ENCODE results near the gene PACSIN2.

PACSIN2 gene

GRCh38 chr22:42992886-42993479 is 22.0 kb downstream of the PACSIN2 start:
- no peaks in the 10 kb centered on the region for H3K27me3 ChIP-seq
- no peak for TF ChIP-seq Cebpa-rat (IDR thresholded peaks at IDR 0.05)
- H3K4me2 ChIP-seq = peak overlapping the region in 6 of 11 experiments; percentile 75 to 100 (median 94); a peak in 11 of 22 replicates
- peaks cover 0 to 34% (median 29%) of the 10 kb centered on the region in 11 experiments; a peak in 19 of 22 replicates for H3K36me3 ChIP-seq
- H4K20me1 ChIP-seq = peaks cover 26 to 96% (median 58%) of the 10 kb centered on the region in 11 experiments; a peak in 21 of 22 replicates
- peaks cover 0 to 27% (median 18%) of the 10 kb centered on the region in 11 experiments; a peak in 18 of 22 replicates for H3K9me3 ChIP-seq (replicated peaks in 1 of 11)
- H3K4me3 ChIP-seq = no peak overlapping the region
- peaks cover 30 to 95% (median 73%) of the 10 kb centered on the region in 10 experiments for H3K4me1 ChIP-seq
- peak overlapping the region in 8 of 11 experiments; percentile 77 to 97 (median 89); a peak in 15 of 22 replicates for H3K27ac ChIP-seq
- H3K9ac ChIP-seq = peak overlapping the region in 5 of 11 experiments; percentile 1 to 86 (median 81); a peak in 5 of 22 replicates

DNA sequence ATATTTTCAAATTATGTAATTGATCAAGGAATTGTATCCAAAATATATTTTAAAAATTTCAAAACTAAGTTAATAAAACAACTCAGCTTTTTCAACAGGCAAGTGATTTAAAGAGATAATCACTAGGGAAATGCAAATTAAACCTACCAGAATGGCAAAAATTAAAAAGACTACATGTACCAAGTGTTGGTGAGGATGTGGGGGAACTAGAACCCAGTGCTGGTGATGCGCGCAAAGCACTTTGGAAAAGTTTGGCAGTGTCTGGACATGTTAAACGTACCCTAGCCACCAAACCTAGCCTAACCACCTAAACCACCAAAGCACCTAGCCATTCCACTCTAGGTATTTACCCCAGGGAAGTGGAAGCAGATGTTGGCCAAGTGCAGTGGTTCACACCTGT is 22.9 kb downstream of the PACSIN2 start:
- no peak overlapping the region for H3K9ac ChIP-seq
- H3K36me3 ChIP-seq = peaks cover 0 to 36% (median 29%) of the 10 kb centered on the region in 11 experiments; a peak in 19 of 22 replicates
- peaks cover 34 to 96% (median 65%) of the 10 kb centered on the region in 11 experiments; a peak in 21 of 22 replicates for H4K20me1 ChIP-seq
- H3K4me1 ChIP-seq = peaks cover 22 to 89% (median 64%) of the 10 kb centered on the region in 10 experiments
- no peaks in the 10 kb centered on the region for H3K27me3 ChIP-seq
- peaks cover 0 to 27% (median 18%) of the 10 kb centered on the region in 11 experiments; a peak in 18 of 22 replicates for H3K9me3 ChIP-seq (replicated peaks in 1 of 11)
- peak overlapping the region in 4 of 11 experiments; percentile 89 to 100 (median 96); a peak in 7 of 22 replicates for H3K4me2 ChIP-seq
- no peak overlapping the region for H3K4me3 ChIP-seq
- TF ChIP-seq Cebpa-rat (IDR thresholded peaks at IDR 0.05) = no peak
- peak overlapping the region in 4 of 11 experiments; percentile 85 to 97 (median 95); a peak in 5 of 22 replicates for H3K27ac ChIP-seq

DNA sequence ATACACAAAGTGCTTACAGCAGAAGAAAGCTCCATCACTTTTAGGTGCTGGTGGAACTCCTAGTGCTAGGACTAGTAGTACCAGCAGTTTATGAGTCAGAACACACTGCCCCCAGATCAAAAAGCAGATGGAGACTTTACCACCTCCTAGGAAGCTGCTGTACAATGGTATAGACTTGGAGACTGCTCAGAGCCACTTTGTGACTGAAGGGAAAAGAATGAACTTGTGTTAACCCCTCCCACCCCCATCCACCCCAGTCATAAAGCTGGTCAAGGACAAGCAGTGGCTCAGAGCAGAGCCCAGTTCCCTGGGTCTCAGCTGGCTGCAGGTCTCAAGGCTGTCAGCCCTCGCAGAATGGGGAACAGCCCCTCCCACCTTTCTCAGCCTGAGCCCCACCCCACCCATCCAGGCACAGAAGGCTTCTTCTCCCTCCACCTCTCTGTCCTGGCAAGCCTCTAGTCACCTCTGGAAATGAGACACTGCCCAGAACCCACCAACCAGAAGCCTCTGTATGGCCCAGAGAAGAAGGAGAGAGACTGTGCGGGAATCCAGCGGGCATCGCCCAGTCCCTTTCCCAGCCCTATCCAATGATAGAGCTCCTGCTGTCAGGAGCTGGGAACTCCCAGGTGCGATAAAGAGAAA is 23.8 kb downstream of the PACSIN2 start:
- peak overlapping the region in 6 of 11 experiments; percentile 22 to 66 (median 46); a peak in 11 of 22 replicates for H3K4me2 ChIP-seq

DNA sequence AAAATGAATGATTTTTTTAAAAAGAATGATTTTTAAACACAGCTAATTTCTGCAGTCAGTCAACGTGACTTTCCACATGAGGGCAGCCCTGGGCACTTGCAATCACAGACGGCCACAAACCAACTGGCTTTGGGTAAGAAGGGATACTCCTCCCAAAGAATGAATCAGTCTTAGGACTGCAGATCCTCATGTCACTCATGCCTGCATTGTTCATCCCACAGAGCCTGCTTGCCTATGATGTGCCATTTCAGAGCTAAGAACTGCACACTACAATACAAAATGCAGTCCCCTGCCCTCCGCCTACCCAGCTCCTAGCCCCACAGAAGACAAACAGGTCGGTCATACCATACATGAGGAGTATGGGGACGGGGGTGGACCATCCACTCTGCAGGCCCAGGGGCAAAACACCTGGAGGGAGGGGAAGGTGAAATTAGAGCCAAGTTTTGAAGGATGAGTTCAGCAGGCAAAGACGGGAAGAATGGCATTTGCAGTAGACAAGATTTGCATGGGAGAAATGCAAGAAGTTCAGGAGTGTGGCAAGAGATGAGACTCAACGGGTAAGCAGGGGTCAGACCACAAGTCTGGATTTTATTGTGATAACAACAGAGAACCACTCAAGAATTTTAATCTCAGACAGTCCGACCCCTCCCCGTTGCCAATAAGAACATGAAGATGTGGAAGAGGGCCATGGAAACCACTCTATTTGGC is 24.7 kb downstream of the PACSIN2 start:
- Histone ChIP-seq H3K4me2 (peak overlapping the region in 6 of 11 experiments; percentile 22 to 66 (median 46); a peak in 11 of 22 replicates), H3K9me3 (replicated peaks in 1 of 11) (peaks cover 0 to 27% (median 18%) of the 10 kb centered on the region in 11 experiments; a peak in 18 of 22 replicates), H3K4me1 (peaks cover 11 to 78% (median 56%) of the 10 kb centered on the region in 10 experiments), H3K36me3 (peaks cover 0 to 41% (median 29%) of the 10 kb centered on the region in 11 experiments; a peak in 20 of 22 replicates), H3K9ac (no peak overlapping the region), H3K4me3 (no peak overlapping the region), H3K27me3 (no peaks in the 10 kb centered on the region), H4K20me1 (peaks cover 51 to 96% (median 78%) of the 10 kb centered on the region in 11 experiments; a peak in 21 of 22 replicates), H3K27ac (peak overlapping the region in 4 of 11 experiments; percentile 15 to 27 (median 21); a peak in 4 of 22 replicates)
- TF ChIP-seq Cebpa-rat (IDR thresholded peaks at IDR 0.05) = no peak

More for the DNA sequence above, 23.8 kb downstream of the PACSIN2 start:
- H3K27me3 ChIP-seq = no peaks in the 10 kb centered on the region
- peaks cover 17 to 84% (median 61%) of the 10 kb centered on the region in 10 experiments for H3K4me1 ChIP-seq
- no peak for TF ChIP-seq Cebpa-rat (IDR thresholded peaks at IDR 0.05)
- peaks cover 44 to 96% (median 74%) of the 10 kb centered on the region in 11 experiments; a peak in 21 of 22 replicates for H4K20me1 ChIP-seq
- peak overlapping the region in 1 of 11 experiments; percentile 25; a peak in 1 of 22 replicates for H3K9ac ChIP-seq
- H3K27ac ChIP-seq = peak overlapping the region in 5 of 11 experiments; percentile 22 to 27 (median 25); a peak in 5 of 22 replicates
- peaks cover 0 to 27% (median 18%) of the 10 kb centered on the region in 11 experiments; a peak in 18 of 22 replicates for H3K9me3 ChIP-seq (replicated peaks in 1 of 11)
- no peak overlapping the region for H3K4me3 ChIP-seq
- peaks cover 0 to 38% (median 29%) of the 10 kb centered on the region in 11 experiments; a peak in 20 of 22 replicates for H3K36me3 ChIP-seq

DNA sequence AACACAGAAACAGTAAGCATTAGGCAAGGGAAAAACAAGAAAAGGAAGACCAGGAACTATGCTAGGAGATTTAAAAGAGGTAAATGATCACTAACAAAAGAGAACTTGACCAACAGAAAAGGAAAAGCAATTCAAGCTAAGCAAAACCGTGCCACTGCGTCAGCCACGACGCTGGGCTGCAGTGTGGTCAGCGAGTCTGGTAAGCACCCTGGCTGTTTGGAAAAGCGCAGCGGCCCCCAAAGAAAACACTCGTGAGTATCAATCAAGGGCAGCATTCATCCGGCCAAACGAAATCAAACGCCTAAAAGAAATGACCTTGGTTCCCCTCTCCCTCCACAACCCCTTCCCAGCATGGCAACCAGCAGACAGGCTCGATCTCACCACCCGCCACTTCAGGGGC is 28.8 kb downstream of the PACSIN2 start:
- peaks cover 0 to 39% (median 25%) of the 10 kb centered on the region in 10 experiments; a peak in 16 of 20 replicates for H3K4me1 ChIP-seq
- peak overlapping the region in 2 of 11 experiments; percentile 9 to 29; a peak in 1 of 22 replicates for H3K4me2 ChIP-seq
- H3K36me3 ChIP-seq = peaks cover 0 to 36% (median 14%) of the 10 kb centered on the region in 11 experiments; a peak in 15 of 22 replicates
- H3K9me3 ChIP-seq (replicated peaks in 1 of 11) = peaks cover 0 to 17% (median 6%) of the 10 kb centered on the region in 11 experiments; a peak in 15 of 22 replicates
- no peak overlapping the region for H3K9ac ChIP-seq
- no peaks in the 10 kb centered on the region for H3K27me3 ChIP-seq
- peaks cover 64 to 79% (median 74%) of the 10 kb centered on the region in 11 experiments; a peak in 21 of 22 replicates for H4K20me1 ChIP-seq
- H3K27ac ChIP-seq = peak overlapping the region in 2 of 11 experiments; percentile 8 to 29; a peak in 1 of 22 replicates
- TF ChIP-seq Cebpa-rat (IDR thresholded peaks at IDR 0.05) = no peak
- no peak overlapping the region for H3K4me3 ChIP-seq

DNA sequence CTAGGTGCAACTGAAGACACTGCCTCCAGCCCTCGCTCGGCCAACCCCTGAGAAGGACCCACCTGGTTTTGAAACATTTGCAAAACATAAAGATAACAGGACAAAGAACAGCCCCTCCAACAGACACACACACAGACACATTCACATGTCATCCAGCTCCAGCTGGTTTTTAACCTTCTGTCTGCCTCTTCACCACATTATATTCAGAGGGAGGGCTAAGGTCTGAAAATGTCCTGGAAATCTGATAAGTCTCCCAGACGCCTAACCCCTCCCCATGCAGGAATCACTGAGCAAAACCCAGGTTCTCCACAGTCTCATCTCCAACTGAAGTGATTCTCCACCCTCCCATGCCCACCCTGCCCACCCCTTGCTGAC is 29.4 kb downstream of the PACSIN2 start:
- peaks cover 61 to 73% (median 68%) of the 10 kb centered on the region in 11 experiments; a peak in 21 of 22 replicates for H4K20me1 ChIP-seq
- no peak for TF ChIP-seq Cebpa-rat (IDR thresholded peaks at IDR 0.05)
- peaks cover 0 to 33% (median 20%) of the 10 kb centered on the region in 10 experiments; a peak in 15 of 20 replicates for H3K4me1 ChIP-seq
- H3K9me3 ChIP-seq (replicated peaks in 1 of 11) = peaks cover 0 to 17% (median 6%) of the 10 kb centered on the region in 11 experiments; a peak in 15 of 22 replicates
- H3K27ac ChIP-seq = peak overlapping the region in 2 of 11 experiments; percentile 10 to 18; a peak in 1 of 22 replicates
- H3K4me2 ChIP-seq = no peak overlapping the region
- H3K36me3 ChIP-seq = peaks cover 0 to 36% (median 14%) of the 10 kb centered on the region in 11 experiments; a peak in 15 of 22 replicates
- H3K4me3 ChIP-seq = no peak overlapping the region
- no peaks in the 10 kb centered on the region for H3K27me3 ChIP-seq
- no peak overlapping the region; a peak in 1 of 22 replicates for H3K9ac ChIP-seq

DNA sequence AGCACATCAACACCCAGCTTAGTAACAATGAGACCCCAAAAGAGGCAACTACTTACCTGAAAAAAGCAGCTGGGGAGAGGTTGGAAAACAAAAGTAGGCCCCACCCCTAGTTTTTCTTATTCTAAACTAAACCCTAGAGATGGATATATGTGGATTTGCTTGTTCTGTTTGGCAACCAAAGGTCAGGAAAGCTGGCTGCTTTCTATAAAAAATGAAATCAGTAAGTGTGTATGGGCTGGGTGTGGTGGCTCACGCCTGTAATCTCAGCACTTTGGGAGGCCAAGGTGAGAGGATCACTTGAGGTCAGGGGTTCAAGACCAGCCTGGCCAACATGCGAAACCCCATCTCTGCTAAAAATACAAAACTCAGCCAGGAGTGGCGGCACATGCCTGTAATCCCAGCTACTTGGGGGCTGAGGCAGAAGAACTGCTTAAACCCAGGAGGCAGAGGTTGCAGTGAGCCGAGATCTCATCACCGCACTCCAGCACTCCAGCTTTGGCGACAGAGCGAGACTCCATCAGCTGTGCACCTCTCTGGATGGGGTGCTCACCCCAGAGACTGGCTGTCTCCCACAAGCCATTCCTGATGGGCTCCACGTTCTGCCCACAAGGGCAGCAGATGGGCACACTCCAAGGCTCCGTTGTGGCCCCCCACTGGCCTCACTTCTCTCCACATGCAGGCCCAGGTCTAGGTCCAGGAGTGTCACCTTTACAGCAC is 30.0 kb downstream of the PACSIN2 start:
- Histone ChIP-seq H3K27ac (peak overlapping the region in 2 of 11 experiments; percentile 10 to 18; a peak in 1 of 22 replicates), H3K9ac (peak overlapping the region in 1 of 11 experiments; percentile 31; a peak in 2 of 22 replicates), H3K4me3 (no peak overlapping the region), H3K36me3 (peaks cover 0 to 36% (median 14%) of the 10 kb centered on the region in 11 experiments; a peak in 15 of 22 replicates), H4K20me1 (peaks cover 55 to 67% (median 62%) of the 10 kb centered on the region in 11 experiments; a peak in 21 of 22 replicates), H3K4me1 (peaks cover 0 to 28% (median 15%) of the 10 kb centered on the region in 10 experiments; a peak in 14 of 20 replicates), H3K4me2 (no peak overlapping the region), H3K27me3 (no peaks in the 10 kb centered on the region), H3K9me3 (replicated peaks in 1 of 11) (peaks cover 0 to 17% (median 6%) of the 10 kb centered on the region in 11 experiments; a peak in 15 of 22 replicates)
- TF ChIP-seq Cebpa-rat (IDR thresholded peaks at IDR 0.05) = no peak
